Activated naive CD4-positive, alpha-beta T cell treated with anti-CD3 and anti-CD28 coated beads, Interleukin-2, amount 50 U/mL, for 24 hours (primary cell): ENCODE measurements around the gene APOL3.
"Not testable (repeated sequence)": the region's sequence is repeated elsewhere in the genome, so short reads cannot be mapped to it uniquely, and the experiment has no call there.

ENCODE experiments used
- H3K27ac Mint-ChIP-seq: one replicate; pipeline ENCODE4 v1.8.0; 2021; ENCODE audit warnings: mild to moderate bottlenecking, mixed read lengths
- H3K27me3 Mint-ChIP-seq: one replicate; pipeline ENCODE4 v1.8.0; 2021; ENCODE audit warnings: mixed read lengths
- H3K36me3 Mint-ChIP-seq: one replicate; pipeline ENCODE4 v1.8.0; 2021; ENCODE audit warnings: mixed read lengths
- H3K4me1 Mint-ChIP-seq: one replicate; pipeline ENCODE4 v1.8.0; 2021; ENCODE audit warnings: mixed read lengths
- H3K4me3 Mint-ChIP-seq: one replicate; pipeline ENCODE4 v1.8.0; 2021; ENCODE audit warnings: mild to moderate bottlenecking, mixed read lengths
- H3K9me3 Mint-ChIP-seq: one replicate; pipeline ENCODE4 v1.8.0; 2021; ENCODE audit warnings: mixed read lengths

APOL3 gene

DNA sequence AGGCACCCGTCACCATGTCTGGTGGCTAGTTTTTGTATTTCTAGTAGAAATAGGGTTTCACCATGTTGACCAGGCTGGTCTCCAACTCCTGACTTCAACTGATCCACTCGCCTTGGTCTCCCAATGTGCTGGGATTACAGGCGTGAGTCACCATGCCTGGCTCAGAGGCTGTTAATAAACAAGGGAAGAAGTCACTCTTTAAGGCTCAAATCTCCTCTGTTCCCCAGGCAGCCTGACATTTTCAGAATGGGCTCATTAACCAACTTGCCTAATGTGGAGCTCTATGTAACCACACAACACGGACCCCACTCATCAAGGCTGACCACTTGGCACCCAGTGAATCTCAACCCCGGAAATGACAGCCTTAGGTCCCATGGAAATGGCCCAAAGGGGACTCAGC, 24.1 kb downstream of the APOL3 start:
- Mint-ChIP-seq H3K9me3 (no peaks in the 10 kb centered on the region), H3K27me3 (no peaks in the 10 kb centered on the region), H3K36me3 (peaks cover 5% of the 10 kb centered on the region), H3K4me3 (no peak overlapping the region), H3K4me1 (peaks cover 18% of the 10 kb centered on the region), H3K27ac (no peak overlapping the region)

- Mint-ChIP-seq H3K36me3 (peaks cover 5% of the 10 kb centered on the region), H3K4me1 (peaks cover 18% of the 10 kb centered on the region), H3K27ac (no peak overlapping the region), H3K9me3 (no peaks in the 10 kb centered on the region), H3K27me3 (no peaks in the 10 kb centered on the region), H3K4me3 (no peak overlapping the region)
These were observed 25.1 kb downstream of the APOL3 start for GRCh38 chr22:36135306-36135980.

DNA sequence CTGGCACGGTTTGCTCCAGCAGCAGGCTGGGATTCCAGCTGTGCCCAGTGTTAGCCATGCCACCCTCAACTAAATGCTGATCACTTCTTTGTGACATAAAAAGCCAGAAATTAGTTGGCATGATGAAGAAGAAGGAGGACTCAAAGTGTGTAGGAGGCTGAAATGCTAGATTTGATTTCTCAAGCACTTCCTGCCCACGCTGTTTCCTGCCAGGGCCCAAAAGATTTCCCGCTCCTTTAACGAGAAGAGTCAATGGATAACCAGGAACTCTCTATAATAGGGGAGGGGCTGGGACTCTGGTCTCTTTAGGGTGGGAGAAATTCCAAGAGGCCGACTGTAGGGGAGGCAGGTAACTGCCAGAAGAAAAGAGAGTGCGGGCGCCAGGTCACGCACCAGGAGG, 26.4 kb downstream of the APOL3 start:
- Mint-ChIP-seq H3K4me3 (no peak overlapping the region), H3K9me3 (no peaks in the 10 kb centered on the region), H3K27ac (peak overlapping the region; percentile 46), H3K27me3 (no peaks in the 10 kb centered on the region), H3K36me3 (peaks cover 4% of the 10 kb centered on the region), H3K4me1 (peaks cover 18% of the 10 kb centered on the region)

DNA sequence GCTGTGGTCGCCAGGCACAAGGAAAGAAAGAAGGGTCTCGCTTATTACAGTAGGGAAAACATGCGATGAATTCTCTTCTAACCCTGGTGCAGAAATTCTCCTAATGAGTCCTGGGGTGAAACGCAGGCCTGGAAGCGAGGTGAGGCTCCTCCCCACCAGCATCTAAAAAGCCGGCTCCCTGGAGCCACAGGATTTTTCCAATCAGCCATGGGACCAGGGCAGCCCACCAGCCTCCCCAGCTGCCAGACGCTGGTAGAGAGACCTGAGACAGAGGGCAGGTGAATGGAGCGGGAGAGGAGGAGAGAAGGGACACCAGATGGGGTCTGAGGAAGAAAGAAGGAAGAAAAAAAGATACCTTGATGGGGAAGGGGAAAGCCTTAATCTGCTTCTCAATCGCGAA, 28.6 kb downstream of the APOL3 start:
- Mint-ChIP-seq H3K9me3 (no peaks in the 10 kb centered on the region), H3K27me3 (no peaks in the 10 kb centered on the region), H3K27ac (no peak overlapping the region), H3K4me1 (peaks cover 18% of the 10 kb centered on the region), H3K4me3 (no peak overlapping the region), H3K36me3 (no peaks in the 10 kb centered on the region)

DNA sequence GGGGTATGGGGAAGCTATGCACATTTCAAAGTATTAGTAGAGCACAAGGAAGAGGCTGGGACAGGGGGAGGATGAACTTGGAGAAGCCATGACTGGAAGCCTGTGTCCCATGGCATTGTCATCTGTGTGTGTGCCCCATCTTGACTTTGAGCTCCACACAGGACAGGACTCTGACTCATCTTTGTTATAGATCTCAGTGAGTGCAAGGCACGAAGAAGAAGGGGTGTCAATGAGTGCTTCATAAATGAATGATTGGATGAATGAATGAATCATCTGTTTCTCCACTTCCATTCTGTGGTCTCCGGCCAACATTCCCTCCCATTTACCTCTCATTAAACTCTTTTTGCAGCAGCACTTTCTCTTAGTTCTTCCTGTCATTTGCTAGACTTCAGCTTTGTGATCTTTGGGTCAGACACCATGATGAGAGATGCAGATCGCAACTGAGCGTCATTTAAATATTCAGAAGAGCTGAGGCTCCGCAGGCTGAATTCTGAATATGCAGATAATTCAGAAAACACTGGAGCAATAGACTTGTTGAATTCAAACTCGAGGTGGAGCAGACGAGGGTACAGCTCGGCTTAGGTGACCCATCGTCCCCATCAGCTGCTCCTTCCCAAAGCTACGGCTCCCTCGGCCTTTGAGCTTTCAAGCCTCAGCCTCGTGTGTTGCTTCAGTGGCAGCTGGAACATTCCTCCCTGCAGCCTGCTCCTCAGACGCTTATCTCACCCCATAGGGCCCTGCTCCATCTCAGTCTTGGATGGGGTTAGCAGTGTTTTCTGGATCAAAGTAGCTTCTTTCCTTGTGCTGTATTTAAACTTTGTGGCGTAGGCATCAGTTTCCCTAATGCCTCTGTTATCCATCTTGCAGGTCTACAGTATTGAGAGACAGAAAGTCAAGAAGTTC, 30.8 kb downstream of the APOL3 start:
- no peak overlapping the region for H3K27ac Mint-ChIP-seq
- no peaks in the 10 kb centered on the region for H3K27me3 Mint-ChIP-seq
- H3K9me3 Mint-ChIP-seq: no peaks in the 10 kb centered on the region
- H3K4me3 Mint-ChIP-seq: no peak overlapping the region
- H3K4me1 Mint-ChIP-seq: peaks cover 18% of the 10 kb centered on the region
- H3K36me3 Mint-ChIP-seq: no peaks in the 10 kb centered on the region

DNA sequence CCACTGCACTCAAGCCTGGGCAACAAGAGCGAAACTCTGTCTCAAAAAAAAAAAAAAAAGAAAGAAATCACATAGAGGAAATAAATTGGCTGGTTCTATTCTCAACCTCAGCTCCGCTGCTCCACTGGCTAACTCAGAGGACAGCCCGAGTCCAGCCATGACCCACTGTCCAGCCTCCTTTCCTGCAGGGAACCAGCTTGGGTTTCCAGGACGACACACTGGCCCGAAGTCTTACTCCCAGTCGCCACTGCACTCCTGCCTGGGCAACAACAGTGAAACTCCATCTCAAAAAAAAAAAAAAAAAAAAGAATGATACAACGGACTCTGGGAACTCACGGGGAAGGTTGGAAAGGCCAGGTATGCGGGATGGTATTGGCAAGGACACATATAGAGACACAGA, 31.5 kb downstream of the APOL3 start:
- Mint-ChIP-seq H3K4me1 (peaks cover 16% of the 10 kb centered on the region), H3K4me3 (no peak overlapping the region), H3K27ac (no peak overlapping the region), H3K27me3 (no peaks in the 10 kb centered on the region), H3K36me3 (no peaks in the 10 kb centered on the region), H3K9me3 (no peaks in the 10 kb centered on the region)

DNA sequence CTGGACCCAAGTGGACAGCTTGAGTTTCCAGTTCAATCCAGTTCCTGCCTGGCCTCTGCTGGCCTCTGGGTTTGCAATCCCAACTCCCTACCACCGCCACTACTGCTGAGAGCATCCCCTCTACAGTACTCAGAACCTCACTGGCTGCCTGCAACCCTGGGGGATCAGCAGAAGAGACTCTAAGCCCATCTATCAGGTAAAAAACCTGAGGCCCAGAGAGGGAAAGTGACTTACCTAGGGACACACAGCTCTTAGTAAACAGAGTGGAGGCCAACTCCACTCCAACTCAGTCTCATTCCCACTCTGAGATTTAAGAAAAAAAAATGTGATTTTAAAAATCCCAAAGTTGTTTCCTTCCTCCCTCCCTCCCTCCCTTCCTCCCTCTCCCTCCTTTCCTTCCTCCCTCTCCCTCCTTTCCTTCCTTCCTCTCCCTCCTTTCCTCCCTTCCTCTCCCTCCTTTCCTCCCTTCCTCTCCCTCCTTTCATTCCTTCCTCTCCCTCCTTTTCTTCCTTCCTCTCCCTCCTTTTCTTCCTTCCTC, 34.5 kb downstream of the APOL3 start:
- Mint-ChIP-seq H3K27me3 (no peaks in the 10 kb centered on the region), H3K4me3 (no peak overlapping the region), H3K9me3 (no peaks in the 10 kb centered on the region), H3K27ac (no peak overlapping the region), H3K4me1 (peaks cover 13% of the 10 kb centered on the region), H3K36me3 (no peaks in the 10 kb centered on the region)

- no peaks in the 10 kb centered on the region for H3K36me3 Mint-ChIP-seq
- no peak overlapping the region for H3K27ac Mint-ChIP-seq
- no peak overlapping the region for H3K4me3 Mint-ChIP-seq
- H3K9me3 Mint-ChIP-seq: no peaks in the 10 kb centered on the region
- H3K4me1 Mint-ChIP-seq: peaks cover 13% of the 10 kb centered on the region
- H3K27me3 Mint-ChIP-seq: no peaks in the 10 kb centered on the region
These were observed 35.1 kb downstream of the APOL3 start for GRCh38 chr22:36125434-36125833.

DNA sequence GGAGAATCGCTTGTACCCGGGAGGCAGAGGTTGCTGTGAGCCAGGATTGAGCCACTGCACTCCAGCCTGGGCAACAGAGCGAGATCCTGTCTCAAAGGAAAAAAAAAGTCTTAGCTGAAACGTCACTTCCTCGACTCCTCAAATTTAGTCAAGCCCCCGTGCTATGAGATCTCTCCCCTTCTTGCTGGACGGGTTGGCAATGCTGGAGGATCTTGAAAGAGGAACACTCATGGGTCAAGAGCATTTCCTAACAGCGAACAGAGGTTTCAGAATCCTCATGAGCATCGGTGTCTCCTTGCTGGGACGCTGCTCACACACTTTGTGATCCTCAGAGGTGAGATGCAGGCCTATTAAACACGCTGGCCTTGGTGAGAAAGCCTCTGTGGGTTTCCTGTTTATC, 35.9 kb downstream of the APOL3 start:
- Mint-ChIP-seq H3K27me3 (no peaks in the 10 kb centered on the region), H3K9me3 (no peaks in the 10 kb centered on the region), H3K4me1 (peaks cover 13% of the 10 kb centered on the region), H3K4me3 (no peak overlapping the region), H3K36me3 (no peaks in the 10 kb centered on the region), H3K27ac (no peak overlapping the region)

- peak overlapping the region; percentile 92 for H3K27ac Mint-ChIP-seq
- H3K4me3 Mint-ChIP-seq: peak overlapping the region; percentile 87
- no peaks in the 10 kb centered on the region for H3K36me3 Mint-ChIP-seq
- H3K9me3 Mint-ChIP-seq: no peaks in the 10 kb centered on the region
- H3K27me3 Mint-ChIP-seq: no peaks in the 10 kb centered on the region
- H3K4me1 Mint-ChIP-seq: peaks cover 13% of the 10 kb centered on the region
These were observed 36.6 kb downstream of the APOL3 start for GRCh38 chr22:36123673-36124630.

- not testable (repeated sequence) for H3K27me3 Mint-ChIP-seq, H3K27ac Mint-ChIP-seq, H3K36me3 Mint-ChIP-seq, H3K4me3 Mint-ChIP-seq, H3K9me3 Mint-ChIP-seq
- H3K4me1 Mint-ChIP-seq: peaks cover 13% of the 10 kb centered on the region
These were observed 39.8 kb downstream of the APOL3 start for GRCh38 chr22:36120621-36121351.

DNA sequence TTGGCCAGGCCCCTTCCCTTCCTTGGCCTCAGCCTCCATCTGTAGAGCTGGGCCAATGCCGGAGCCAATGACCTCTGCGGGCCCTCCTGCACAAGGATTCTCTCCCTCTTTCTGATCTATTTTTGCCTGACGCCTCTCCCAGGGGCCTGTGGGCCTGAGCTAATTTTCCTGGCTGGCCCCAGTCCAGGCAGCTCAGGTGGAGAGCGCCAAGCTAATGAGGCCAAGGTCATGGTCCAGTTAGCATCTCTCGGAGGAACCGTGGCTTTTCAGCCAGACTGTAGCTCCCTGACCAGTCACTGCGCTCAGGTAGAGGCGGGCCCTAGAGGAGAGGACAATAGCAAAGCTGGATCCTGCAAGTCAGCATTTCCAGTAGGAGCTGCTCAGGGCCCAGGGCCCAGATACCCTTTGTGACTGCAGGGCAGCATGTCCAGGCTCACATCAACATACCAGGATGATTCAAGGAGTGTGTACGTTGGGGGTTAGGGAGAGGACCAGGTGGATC, 43.5 kb downstream of the APOL3 start:
- Mint-ChIP-seq H3K27ac (no peak overlapping the region), H3K36me3 (no peaks in the 10 kb centered on the region), H3K4me3 (no peak overlapping the region), H3K27me3 (no peaks in the 10 kb centered on the region), H3K4me1 (no peaks in the 10 kb centered on the region), H3K9me3 (no peaks in the 10 kb centered on the region)

DNA sequence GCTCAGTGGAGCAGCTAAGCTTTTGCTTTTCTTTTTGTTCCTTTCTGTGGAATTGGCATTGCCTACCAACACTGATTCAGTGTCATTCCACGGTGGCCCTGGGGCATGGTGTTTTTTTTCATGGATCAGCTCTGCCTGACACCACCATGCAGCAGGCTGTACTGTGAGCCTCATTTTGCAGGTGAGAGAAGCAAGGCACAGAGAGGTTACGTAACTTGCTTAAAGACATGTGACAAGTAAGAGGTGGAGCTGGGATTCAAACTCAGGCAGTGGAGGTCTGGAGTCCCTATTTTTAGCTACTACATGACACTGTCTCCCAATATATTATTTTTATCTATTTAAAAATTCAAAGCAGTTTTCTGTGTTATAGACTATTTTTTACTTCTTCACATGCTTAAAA, 44.4 kb downstream of the APOL3 start:
- Mint-ChIP-seq H3K4me1 (no peaks in the 10 kb centered on the region), H3K27ac (no peak overlapping the region), H3K36me3 (no peaks in the 10 kb centered on the region), H3K4me3 (no peak overlapping the region), H3K27me3 (no peaks in the 10 kb centered on the region), H3K9me3 (no peaks in the 10 kb centered on the region)

DNA sequence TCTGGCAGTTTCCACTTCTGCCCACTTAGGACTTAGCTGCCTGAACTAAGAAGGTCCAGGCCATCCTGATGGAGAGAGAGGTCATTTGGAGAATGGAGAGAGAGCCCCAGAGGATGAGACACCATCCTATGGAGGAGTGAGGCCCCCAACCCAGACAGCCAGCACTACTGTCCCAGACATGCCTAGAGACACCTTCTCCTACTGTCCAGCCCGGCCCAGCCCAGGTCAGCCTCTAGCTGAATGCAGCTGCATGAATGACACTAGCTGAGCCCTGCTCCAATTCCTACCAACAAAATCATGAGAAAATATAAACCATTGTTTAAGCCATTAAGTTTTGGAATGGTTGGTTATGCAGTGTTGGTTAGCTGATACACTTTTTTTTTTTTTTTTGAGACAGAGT, 47.4 kb downstream of the APOL3 start:
- H3K4me3 Mint-ChIP-seq: no peak overlapping the region
- no peaks in the 10 kb centered on the region for H3K4me1 Mint-ChIP-seq
- no peak overlapping the region for H3K27ac Mint-ChIP-seq
- no peaks in the 10 kb centered on the region for H3K36me3 Mint-ChIP-seq
- H3K27me3 Mint-ChIP-seq: no peaks in the 10 kb centered on the region
- H3K9me3 Mint-ChIP-seq: no peaks in the 10 kb centered on the region

GRCh38 chr22:36111316-36111715, 49.2 kb downstream of the APOL3 start:
- no peaks in the 10 kb centered on the region for H3K4me1 Mint-ChIP-seq
- H3K27ac Mint-ChIP-seq: no peak overlapping the region
- no peaks in the 10 kb centered on the region for H3K9me3 Mint-ChIP-seq
- no peaks in the 10 kb centered on the region for H3K27me3 Mint-ChIP-seq
- H3K36me3 Mint-ChIP-seq: no peaks in the 10 kb centered on the region
- H3K4me3 Mint-ChIP-seq: no peak overlapping the region
